Activated CD8-positive, alpha-beta memory T cell treated with anti-CD3 and anti-CD28 coated beads for 24 hours (primary cell): ENCODE measurements around the gene INSL3.

Experiments used
- DNase-seq: peaks from one replicate; pipeline ENCODE4 v3.0.0-alpha.2; 2020

Gene INSL3

DNA sequence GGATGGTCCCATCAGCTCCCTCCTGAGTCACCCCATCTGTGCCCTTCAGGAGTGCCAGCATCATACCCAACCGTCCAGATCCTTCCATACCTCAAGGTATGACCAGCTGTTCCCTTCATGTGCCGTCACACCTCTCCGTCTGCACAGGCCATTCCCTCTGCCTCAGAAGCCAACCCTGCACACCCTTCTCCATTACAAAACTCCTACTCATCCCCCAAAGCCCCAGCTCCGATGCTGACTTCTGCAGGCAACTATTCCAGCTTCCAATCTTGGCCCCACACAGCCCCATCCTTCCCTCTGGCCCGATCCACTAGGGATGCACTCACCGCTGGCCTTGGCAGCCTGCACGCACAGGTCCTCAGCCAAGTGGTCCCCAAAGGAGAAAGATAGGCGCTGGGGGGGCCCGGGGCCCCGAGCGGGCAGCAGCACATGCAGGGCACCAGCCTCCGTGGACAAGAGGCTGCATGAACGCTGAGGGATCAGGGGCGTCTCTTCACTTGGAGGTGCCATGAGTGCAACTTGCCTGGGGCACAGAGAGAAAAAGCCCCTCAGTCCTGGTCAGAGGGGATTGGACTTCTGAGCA, 22.7 kb upstream of the INSL3 start:
- DNase-seq: no peak

DNA sequence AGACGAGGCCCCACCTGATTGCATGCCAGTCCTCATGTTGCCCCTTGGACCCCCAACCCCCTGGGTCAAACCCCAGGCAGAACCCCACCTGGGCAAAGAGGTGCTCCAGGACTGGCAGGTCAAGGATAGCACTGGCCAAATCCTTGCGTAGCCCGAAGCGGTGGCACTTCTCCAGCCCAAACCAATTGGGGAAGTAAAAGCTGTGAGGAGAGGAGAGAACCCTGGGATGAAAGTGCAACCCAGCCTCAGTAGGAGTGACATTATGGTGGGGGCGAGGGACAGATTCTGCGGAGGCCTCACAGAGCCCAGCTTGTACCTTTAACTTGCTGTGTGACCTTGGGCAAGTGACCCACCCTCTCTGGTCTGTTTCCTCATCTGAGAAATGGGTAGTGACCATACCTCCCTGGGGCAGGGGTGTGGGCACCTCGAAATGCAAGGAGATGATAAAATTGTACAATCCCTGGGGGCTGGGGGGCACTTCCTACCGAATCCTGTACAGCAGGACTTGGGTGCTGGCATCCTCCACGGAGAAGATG, 22.0 kb upstream of the INSL3 start:
- no peak for DNase-seq

- no peak for DNase-seq
Observed at GRCh38 chr19:17842663-17843291, 21.5 kb upstream of the INSL3 start.

GRCh38 chr19:17841810-17842662, 20.7 kb upstream of the INSL3 start:
- DNase-seq: peak; percentile 83

- DNase-seq: no peak
Observed at GRCh38 chr19:17841371-17841809, 20.1 kb upstream of the INSL3 start.

DNA sequence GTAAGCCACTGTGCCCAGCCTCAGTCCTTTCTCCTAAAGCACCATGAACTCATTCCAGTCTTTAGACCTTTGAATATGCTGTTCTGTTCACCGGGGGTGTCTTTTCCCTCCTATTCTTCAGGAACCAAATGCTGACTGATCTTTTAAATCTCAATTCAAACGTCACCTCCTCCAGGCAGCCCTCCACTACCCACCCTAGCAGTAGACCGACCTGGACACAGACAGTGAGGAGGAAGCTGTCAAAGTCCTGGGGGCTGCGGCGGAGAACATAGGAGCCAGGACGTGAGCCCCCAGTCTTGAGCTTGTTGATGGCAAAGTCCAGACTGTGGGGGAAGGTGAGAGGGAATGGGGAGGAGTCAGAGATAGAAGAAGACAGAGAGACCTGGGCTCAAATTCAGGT, 18.7 kb upstream of the INSL3 start:
- DNase-seq: no peak

GRCh38 chr19:17837972-17838371, 16.7 kb upstream of the INSL3 start:
- DNase-seq: no peak

DNA sequence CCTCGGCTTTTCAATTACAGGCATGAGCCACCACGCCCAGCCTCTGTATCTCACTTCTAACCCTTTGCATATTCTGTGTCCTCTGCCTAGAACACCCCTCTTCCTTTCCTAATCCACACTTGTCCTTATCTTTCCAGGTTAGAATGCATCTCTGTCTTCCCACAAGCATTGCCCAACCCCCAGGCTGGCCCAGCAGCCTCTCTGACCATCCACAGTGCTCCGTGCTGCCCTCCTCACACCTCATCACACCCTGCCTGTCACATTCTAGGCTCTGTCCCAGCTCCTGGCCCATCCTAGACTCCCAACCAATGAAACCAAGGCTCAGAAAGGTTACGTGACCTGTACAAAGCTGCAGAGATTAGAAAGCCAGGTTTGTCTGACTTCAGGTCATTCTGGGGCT, 15.2 kb upstream of the INSL3 start:
- DNase-seq: no peak

- DNase-seq: no peak
Observed at GRCh38 chr19:17835182-17836006, 14.1 kb upstream of the INSL3 start.

DNA sequence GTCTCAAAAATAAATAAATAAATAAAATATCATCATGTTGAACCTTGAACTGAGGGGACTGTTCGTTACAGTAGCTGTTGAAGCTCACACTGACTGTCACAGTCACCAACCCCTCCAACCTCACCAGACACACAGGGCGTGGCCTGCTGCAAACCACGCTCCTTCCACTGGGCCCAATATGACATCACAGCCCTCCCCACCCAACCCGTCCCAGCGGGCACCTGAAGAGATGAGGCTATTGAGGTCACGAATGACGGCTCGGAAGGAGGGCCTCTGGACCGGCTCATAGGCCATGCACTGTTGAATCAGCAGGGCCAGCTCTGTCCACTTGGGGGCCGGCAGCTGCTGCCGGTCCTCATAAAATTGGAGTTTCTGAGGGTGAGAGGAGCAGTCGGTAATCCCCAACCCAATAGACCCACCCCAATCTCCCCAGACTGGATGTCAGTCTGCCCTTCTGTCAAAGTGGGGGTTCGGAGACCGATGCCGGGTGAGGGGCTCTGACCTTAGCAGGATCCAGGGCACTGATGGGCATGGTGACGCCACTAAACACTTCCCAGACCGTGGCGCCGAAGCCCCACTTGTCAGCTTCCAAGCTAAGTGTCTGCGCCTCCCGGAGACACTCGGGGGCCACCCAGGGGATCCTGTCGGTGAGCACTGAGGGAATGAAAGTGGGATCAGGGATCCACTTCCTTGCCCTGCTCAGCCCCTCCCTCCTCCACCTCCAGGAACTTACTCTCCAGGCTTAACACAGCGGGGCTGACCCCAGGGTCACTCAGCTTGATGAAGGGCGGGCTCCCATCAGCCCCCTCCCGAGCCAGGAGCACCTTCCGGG, 13.2 kb upstream of the INSL3 start:
- no peak for DNase-seq

DNA sequence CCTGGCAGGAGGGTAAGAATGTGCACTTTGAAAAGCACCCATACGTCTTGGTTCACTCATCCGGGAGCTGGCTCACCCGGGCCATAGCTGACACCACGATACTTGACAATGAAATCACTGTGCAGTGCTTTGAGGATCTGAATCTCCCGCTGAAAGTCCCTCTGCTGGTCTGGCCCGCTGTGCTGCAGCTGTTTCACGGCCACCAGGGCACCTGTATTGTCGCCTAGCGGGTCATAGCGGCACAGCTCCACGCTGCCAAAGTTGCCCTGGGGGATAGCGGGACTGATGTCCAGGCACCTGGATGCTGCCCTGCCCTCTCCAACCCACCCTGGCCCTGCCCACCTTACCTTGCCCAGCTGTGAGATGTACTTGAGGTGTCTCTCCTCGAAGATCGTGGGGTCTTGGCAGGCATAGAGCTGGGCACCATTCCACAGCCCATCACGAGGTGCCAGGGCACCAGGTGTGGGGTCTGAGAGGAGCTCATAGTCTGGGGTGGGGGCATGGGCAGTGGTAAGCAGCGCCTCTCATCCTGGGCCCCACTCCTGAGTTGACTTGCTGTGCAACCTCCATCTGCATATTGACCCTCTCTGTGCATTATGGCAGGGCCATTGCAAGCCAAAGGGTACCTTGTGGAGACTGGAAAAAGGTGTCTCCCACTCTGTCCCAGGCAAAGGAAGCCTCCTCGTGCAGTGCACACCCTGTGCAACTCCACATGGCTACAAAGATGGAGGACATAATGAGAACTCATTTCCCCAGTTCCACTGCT, 11.3 kb upstream of the INSL3 start:
- DNase-seq: no peak

GRCh38 chr19:17831419-17831888, 10.1 kb upstream of the INSL3 start:
- DNase-seq: no peak

DNA sequence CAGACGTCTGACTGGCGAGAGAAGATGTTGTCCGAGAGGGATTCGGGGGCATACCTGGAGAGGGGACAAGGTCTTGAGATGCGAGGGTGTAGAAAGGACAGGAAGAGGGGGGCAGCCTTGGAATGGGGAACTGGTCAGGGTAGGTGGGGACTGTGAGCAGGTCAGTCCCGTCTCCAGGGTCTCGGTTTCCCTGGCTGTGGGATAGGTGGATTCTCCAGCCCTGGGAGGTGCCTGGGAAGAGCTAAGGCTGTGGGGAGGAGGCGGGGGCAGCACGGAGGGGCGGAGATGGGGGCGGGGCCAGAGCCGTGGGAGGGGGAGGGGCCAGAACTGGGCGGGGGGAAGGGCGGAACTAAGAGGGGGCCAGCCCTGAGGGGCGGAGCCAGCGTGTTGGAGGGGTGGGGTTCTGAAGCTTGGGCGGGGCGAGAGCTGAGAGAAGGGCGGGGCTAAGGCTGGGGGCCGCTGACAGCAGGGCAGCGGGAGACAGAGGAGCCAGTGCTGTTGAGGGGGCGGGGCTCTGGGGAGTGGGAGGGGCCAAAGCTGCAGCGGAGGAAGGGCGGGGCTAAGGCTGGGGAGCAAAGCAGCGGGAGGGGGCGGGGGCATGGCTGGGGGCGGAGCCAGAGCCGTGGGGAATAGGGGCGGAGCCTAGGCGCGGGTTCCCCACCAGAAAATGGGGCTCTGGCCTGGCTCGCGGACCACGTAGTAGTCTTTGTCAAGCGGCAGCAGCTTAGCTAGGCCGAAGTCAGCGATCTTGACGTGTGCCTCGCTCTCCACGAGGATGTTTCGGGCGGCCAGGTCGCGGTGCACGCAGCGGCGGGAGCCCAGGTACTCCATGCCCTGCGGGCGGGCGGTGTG, 9.5 kb upstream of the INSL3 start:
- DNase-seq: peak; percentile 75

- DNase-seq: no peak
Observed at GRCh38 chr19:17829855-17830566, 8.7 kb upstream of the INSL3 start.

- no peak for DNase-seq
Observed at GRCh38 chr19:17826508-17827056, 5.3 kb upstream of the INSL3 start.

DNA sequence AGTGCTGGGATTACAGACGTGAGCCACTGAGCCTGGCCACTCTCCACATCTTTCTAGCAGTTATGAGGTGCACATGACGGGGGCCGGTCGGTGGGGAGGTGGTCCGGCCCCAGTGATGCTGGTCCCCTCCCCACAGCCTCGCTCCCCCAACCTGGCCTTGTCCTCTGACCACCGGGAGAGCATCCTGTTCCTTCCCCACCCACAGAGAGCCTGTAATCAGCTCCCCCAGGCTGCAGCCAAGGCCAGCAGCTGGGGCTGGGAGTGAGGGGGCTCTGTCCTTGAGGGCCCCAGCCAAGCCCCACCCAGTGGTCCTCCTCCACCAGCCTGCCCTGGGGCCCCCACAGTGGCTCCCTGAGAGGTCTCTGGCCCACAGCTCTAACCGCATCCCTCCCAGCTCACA, 3.0 kb upstream of the INSL3 start:
- no peak for DNase-seq

DNA sequence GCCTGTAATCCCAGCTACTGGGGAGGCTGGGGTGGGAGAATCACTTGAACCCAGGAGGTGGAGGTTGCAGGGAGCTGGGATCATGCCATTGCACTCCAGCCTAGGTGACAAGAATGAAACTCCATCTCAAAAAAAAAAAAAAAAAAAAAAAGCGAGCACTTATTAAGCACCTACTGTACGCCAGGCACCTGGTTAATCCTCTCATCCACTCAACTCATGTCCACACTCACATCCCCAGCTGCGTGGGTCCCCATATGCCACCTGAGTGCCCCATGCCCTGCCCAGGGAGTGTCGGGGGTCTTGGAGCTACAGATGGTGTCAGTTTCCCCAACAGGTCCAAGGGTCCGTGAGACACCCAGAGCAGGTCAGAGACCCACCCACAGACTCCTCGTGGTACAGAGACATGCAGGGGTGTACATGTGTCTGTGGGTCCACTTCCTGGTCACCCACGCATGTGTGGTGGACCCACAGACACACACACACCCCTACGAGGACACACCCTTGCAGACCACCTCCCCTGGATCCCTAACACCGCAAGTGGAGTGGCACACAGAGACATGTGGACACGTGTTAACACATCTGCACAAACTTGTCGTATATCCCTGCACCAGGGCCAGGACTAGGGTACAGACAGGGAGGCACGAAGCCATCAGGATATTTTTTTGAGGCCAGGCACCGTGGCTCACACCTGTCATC, 3.5 kb downstream of the INSL3 start:
- DNase-seq: no peak

- no peak for DNase-seq
Observed at GRCh38 chr19:17812099-17812498, 9.2 kb downstream of the INSL3 start.
